Head of caudate nucleus (tissue), 42 donors: ENCODE results near the gene CACNA1G.
A peak's percentile ranks its signal among the peaks of the same experiment; 100 is the strongest.

Experiments used
- DNase-seq, 42 donors: peaks; one replicate each; pipeline versions ENCODE4 v3.0.0 to v3.0.0-alpha.2; 2020 to 2021; ENCODE audit warnings: mixed read lengths in 7 of 42
- intact Hi-C: fragments of 100-400 bp; cut with DNase I; formaldehyde crosslinking; loops from one replicate; pipeline ENCODE4 v1.15.0; 2022

CACNA1G gene

DNA sequence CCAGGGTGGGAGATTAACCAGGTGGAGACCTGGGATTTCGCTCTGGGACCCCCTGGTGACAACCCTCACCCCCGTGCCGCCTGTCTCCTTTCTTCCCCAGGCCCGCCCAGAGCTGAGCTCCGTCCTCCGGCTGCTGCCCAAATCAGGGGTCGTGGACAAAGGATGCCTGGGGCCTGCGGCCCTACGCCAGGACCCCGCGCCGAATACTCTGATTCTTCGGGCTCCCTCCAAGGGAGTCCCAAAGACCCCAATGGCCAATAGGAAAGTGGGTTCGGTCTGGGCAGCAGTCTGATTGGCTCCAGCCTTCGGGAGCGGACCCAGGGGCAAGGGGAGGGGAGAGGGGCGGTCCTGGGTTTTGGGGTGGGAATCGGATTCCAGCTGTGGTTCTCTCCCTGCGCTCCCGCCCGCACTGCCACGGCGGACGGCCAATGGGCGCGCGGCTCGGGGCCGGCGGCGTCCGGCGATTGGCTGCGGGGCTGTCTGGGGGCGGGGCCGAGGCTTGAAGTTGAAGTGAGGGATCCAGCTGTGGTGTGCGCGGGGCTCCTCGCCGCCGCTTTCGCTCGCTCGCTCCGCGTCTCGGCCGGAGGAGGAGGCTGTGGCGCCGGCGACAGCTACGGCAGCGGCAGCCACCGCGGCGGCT lies at the start of gene CACNA1G:
CACNA1G (plus strand) TSS at position 531 of the 640 bp plus-strand sequence. CDS start 745 bp downstream, outside the sequence.
- DNase-seq: peak; percentile 67 to 94 (median 87)
- intact Hi-C loops: no loop called here

DNA sequence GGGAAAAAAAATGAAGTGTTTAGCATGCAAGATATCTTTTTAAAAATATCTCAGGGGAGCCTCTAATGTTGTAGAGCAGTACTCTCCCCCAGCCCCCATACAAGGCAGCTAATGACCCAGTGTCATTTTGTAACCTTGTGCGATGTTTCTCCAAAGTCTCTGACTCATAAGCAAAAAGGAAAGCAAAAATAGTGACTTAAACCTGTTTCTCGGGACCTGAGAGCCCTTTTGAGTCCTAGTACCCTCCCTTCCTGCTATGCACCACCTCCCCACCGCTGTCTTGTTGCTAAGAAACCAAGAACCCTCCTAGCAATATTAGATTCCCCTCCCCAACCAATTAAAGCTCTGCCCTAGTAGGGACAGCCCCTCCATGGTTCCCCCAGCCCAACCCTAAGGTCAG lies 49.5 kb upstream of the CACNA1G start:
- no peak for DNase-seq
- intact Hi-C loops: no loop called here

DNA sequence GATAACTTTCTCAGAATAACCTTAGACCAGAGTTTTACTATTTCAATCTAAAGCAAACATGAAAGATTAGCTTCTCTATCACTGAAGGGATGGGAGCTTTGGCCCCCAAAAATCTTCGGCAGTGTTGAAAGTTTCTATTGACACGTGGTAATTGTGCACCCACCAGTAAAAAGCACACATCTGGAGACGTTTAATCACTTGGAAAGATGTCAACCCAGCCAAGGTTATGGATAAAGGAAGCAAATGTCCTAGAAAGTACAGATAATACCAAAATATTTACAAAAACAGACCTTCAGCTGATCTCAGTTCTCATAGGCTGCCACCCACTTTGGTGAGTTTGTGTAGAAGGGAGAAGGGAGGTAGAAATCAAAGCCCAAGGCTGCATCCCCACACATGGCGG lies 47.0 kb upstream of the CACNA1G start:
- no peak for DNase-seq
- intact Hi-C loops: no loop called here

DNA sequence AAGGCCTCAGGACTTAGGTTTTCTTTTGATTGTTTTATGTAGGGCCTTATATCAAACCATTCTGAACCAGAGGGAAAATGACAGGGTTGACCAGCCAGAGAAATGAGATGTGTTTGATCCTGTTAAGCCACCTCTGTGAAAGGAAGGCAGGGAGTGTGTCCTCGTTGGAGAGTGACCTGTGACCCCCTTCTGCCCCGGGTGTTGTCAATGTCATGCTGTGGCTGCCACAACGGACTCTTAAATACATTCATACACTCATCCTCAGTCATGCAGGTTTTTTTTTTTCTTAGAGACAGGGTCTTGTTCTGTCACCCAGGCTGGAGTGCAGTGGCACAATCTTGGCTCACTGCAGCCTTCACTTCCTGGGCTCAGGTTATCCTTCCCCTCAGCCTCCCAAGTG lies 46.1 kb upstream of the CACNA1G start:
- intact Hi-C loops: no loop called here

DNA sequence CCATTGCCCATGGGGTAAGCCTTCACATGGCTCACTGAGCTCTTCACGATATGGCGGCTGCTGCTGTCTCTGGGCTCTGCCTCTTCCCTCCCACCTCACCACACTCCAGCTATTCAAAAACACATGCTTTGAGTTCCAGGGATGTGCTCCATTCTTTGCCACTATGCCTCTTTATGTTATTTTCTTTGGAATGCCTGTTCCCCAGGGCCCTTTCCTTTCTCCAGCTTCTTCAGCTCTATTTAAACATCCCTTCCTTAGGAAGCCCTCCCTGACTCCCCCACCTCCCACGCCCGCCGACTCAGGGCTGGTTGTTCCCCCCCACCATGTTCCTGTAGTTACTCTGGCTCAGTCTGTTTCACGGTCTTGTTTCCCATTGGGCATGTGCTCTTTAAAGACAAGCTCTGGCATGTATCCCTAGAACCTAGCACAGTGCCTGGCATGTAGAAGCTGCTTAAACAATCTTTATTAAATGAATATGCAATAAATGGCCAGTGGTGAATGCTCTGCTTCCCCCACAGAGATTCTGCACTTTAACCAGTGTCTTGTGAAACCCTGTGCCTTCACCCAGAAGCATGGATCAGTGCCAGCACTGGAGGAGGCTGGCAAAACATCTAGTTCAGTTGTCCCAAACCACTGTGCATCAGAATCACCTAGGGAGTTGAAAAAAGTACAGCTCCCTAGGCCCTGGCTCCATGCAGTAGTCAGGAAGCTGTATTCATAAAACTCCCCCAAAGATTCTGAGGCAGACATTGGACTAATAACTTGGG lies 45.4 kb upstream of the CACNA1G start:
- DNase-seq: no peak
- intact Hi-C loops: no loop called here

More for the DNA sequence above, 46.1 kb upstream of the CACNA1G start:
- DNase-seq: no peak

DNA sequence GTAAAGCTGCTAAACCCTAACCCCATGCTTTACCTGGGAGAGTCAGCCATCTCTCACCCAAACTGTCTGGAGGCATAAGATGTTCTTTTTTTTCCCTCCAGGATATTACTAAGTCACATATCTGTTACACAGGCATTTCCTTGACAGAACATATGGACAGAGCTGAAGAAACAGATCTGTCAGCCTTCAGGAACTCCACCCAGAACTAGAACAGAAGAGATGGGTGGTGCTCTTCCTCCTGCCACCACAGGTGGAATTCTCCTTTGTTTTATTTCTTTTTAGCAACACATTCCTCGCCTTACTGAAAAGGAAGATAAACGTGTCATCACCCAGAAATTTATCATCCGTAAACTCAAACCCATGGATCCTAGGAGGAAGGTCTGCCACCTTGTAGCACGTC lies 43.5 kb upstream of the CACNA1G start:
- DNase-seq: no peak
- intact Hi-C loops: no loop called here

DNA sequence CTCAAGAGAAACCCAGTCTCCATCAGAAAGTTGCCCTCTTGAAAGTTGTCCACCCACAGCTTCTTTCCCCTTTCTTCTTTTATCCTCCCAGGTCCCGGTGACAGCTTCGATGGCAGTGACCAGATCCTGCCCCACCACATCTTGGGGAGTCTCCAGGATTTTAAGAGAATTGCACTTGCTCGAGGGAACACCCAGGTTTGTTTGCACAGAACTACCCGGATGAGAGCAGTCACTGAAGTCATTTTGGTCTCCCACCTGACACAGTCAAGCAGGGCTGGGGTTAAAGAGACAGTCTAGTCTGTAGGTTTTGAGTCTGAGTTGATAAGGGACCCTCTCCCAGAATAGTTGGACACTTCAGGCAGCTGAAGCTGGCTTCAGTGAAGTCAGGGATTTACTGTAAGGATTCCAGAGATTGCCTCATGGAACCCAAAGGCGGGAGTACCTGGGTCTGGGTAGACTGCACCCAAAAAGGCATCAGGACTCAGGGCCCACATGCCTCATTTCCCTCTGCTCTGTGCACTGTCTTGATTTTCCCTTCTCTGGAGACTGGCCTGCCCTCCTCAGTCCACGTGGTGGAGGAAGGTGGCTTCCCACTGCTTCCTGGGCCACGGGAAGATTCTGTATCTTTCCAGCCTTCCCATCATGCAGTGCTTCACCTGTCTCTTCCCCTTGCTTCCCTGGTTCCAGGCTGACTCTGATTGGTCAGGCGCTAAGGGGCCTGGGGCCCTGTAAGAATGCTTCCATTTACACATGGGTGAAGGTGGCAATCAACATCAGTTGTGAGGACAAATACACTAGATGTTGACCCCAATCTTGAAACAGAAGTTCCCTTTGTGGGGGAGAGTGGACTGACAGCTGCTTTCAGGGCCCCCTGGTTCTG lies 42.8 kb upstream of the CACNA1G start:
- no peak for DNase-seq
- intact Hi-C loops: no loop called here

DNA sequence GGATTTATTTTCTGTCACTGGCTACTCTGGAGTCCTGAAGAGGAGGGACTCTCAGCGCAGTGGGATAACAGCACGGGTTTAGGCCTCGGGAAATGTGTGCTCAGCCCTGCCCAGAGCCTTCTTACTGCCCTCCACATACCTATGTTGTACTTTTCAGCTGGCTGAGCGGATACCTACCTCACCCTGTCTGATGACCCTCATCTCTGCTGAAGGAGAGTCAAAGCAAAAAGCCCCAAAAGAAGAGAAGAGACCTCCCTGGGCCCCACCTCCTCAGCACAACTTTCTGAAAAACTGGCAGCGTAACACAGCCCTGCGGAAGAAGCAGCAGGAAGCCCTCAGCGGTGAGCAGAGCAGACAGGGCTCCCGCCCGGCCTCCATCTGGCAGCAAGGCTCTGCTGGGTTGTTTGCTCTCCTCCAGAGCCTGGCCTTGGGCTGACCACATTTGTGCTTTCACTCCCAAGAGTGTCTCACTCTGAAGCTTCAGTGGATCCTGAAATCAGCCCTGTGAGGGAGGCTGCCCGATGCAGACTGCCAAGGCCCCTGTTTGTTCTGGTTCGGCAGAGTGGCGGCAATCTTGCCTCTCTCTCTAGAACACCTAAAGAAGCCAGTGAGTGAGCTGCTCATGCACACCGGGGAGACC lies 42.0 kb upstream of the CACNA1G start:
- DNase-seq: no peak
- intact Hi-C loops: no loop called here

DNA sequence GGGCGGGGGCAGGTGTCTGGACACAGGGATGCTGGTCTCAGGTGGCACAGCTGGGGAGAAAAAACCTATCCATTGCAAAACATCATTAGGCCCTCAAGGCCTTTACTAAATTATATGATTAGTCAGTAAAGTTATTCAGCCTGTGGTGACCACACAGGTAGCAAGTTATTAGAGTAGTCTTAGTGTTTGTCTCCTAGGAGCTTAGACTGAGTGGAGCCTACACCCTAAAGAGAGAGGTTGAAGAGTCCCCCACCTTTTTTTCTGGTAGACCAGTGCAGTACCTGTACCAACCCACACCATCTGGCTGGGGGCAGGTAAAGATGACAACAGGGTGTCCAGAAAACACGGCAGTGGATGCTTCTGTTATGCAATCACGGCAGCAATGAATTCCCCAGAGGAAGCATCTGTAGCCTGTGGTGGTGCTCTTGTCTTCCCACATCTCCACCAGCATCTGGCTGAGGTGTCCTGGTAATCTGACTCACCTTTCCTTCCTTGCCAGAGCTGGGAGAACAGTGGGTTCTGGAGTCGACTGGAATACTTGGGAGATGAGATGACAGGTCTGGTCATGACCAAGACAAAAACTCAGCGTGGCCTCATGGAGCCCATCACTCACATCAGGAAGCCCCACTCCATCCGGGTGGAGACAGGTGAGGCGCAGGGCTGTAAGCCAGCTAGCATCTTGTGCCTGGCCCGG lies 41.2 kb upstream of the CACNA1G start:
- intact Hi-C loops: no loop called here
- no peak for DNase-seq

DNA sequence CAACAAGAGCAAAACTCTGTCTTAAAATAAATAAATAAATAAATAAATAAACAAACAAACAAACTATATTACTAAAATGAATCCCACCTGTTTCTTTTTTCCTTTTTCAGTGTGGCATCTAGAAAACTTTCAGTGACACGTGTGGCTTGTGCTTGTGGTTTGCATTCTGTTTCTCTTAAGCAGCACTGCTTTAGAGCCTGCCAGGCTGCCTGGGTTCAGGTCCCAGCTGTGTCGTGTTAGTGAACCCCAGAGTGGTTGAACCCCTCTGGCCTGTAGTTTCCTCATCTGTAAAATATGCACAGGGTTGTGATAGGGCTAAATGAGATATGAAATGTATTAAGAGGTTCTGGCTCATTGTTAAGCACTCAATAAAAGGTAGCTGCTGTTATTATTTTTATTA lies 40.0 kb upstream of the CACNA1G start:
- no peak for DNase-seq
- intact Hi-C loops: no loop called here

DNA sequence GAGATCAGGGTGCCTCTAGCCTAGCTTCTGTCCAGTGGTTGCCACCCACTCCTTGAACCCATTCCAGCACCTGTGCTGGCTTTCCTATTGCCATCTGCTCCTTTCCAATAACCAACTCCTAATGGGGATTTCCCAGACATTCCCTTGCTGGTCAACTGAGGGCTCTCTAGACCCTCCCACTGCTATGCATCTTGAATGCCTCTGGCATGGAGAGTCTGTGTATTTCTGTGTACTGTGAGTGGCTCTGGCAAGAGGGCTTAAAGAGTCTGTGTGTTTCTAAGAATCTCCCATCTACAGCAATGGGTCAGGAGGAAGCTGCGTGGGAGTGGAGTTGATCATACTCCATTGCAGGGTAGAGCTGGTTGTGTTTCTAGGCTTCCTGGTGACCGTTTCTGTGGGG lies 39.0 kb upstream of the CACNA1G start:
- intact Hi-C loops: no loop called here
- no peak for DNase-seq

DNA sequence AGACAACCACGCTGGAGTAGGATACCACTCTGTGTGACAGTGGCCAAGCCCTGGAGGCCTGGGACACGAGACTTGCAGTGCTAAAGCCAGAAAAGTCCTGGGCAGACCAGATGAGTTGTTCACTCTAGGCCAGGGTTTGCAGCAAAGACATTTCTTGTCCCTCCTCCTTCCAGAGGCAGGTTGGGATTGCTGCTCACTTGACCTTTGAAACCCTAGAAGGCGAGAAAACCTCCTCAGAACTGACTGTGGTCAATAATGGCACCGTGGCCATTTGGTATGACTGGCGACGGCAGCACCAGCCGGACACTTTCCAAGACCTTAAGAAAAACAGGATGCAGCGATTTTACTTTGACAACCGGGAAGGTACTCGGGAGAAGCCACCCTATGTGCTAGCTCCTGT lies 37.7 kb upstream of the CACNA1G start:
- no peak for DNase-seq
- intact Hi-C loops: no loop called here

DNA sequence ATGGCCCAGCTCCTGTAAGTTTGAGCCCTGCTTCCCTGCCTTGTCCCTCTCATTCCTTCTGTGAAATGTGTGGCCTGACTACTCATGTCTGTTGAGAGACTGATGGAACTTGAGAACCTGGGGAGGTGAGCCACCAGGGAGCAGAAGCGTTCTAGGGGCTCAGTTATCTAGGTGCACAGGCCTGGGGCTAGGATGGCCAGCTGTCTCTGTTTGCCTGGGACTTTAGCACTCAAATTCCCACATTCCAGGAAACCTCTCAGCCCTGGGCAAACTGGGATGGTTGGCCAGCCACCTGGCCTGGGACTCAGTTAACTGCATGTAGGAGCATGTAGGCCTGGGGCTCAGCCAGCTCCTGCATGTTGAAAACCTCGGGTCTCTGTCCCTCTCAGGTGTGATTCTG lies 37.3 kb upstream of the CACNA1G start:
- no peak for DNase-seq

DNA sequence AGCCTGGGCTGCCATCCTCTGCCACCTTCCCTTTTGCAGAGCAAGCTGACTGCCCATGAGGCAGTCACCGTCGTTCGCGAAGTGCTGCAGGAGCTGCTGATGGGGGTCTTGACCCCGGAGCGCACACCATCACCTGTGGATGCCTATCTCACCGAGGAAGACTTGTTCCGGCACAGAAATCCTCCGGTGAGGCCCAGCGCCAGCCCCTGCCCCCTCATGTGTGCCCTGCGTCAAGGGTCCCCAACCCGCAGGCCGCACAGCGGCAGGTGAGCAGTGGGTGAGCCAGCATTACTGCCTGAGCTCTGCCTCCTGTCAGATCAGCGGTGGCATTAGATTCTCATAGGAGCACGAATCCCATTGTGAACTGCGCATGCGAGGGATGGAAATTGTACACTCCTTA lies 35.7 kb upstream of the CACNA1G start:
- DNase-seq: no peak
- intact Hi-C loops: no loop called here

More for the DNA sequence above, 37.3 kb upstream of the CACNA1G start:
- intact Hi-C loops: no loop called here

DNA sequence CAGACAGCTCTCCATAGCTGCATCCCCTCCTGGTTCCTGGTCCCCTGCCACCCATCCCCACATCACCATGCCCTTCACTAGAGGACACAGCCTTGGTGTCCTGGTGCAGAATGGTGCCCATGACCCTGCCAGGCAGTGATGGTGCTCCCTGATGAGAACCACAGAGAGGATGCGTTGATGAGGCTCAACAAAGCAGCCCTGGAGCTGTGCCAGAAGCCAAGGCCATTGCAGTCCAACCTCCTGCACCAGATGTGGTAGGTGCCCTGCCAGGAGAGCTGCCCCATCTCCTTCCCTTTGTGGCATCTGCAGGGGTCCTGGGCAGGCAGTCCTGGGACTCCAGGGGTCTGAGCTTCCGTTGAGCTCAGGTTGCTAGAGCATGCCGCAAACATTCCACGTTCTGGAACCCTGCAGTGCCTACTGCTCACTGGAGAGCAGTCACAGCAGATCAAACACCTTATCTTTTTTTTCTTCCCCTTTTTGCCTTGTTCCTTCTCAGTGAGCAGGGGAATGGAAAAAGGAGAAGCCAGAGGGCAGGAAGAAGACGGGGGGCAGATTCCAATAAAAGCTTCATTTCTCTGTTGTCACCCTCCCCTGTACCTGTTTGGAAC lies 33.3 kb upstream of the CACNA1G start:
- no peak for DNase-seq
- intact Hi-C loops: no loop called here

DNA sequence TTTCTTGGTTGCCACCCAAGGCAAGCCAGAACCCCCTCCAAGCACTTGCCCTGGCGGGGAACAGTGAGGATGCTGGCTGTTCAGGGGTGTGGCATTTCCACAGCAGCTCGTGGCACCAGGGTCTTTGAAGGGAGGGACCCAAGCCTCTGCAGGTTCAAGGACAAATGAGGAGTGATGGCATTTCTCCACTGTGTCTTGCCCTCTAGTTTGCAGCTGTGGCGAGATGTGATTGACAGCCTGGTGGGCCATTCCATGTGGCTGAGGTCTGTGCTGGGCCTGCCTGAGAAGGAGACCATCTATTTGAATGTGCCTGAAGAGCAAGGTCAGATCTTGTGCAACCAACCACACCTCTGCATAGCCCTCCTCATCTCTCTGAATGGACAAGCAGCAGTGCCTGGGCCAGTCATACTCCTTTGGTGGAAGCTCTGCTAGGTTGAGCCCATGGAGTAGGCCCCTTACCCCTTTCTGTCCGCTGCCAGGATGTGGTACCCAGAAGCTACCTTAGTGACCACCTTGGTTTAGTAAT lies 32.5 kb upstream of the CACNA1G start:
- no peak for DNase-seq
- intact Hi-C loops: no loop called here

DNA sequence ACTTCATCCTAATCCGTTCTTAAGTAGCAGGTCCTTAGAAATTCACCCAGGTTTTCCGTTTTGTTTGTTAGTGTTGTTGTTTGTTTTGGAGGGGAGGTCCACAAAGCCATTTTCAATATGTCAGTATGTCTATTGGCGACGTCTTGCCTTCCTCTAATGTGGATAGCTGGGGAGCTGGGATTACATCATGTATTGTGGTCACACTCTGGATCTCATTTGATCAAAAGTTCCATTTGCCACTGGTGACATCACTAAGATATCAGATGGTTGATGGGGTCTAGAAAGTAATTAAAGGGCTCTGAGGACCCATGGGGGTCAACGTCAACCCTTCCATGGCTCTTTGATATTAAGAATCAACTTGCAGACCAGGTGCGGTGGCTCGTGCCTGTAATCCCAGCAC lies 30.7 kb upstream of the CACNA1G start:
- no peak for DNase-seq

DNA sequence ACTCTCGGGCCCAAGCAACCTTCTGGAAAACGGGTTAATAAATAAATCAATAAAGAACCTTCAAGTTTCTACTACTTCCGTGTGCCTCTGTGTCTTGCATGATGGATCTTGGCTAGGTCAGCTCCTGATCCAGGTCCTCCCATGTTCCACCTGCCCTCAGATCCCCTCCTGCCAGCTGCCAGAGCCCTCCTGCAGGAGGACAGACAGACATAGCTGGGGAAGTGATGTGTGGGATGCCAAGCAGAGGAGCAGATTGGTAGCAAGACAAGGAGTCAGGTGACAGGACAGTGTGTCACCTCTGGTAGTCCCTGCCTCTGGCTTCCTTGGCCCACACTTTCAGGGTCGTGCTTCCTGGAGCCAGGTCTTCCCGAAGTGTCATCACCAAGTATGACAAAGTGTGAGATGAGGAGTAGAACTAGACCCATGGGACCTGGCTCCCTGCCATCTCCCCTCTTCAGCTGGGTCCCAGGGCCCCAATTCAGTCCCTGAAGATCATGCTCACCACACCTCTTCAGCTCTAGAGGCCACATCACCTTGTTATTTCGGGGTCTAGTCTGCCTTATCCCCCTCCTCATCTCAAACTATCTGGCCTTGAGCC lies 29.0 kb upstream of the CACNA1G start:
- intact Hi-C loops: no loop called here
- DNase-seq: no peak

More for the DNA sequence above, 30.7 kb upstream of the CACNA1G start:
- intact Hi-C loops: no loop called here
